H1 (cell line): ENCODE measurements around the gene PMEPA1. TPM values are rescaled to one million over a fixed set of nuclear protein-coding genes. Genes with fewer than 3 reads are reported as not detected.

ENCODE experiments used
- BRCA1 ChIP-seq: IDR thresholded peaks from 2 replicates; pipeline ENCODE4 v1.6.1; 2012; ENCODE audit warnings: low read depth, low read length, improper control_type of control experiment
- EZH2 ChIP-seq: fragments of 200-600 bp; sonication (generic); IDR thresholded peaks from 2 replicates; pipeline ENCODE4 v1.7.1; 2012; ENCODE audit warnings: low read depth, mild to moderate bottlenecking, moderate library complexity, low read length, inconsistent platforms; ENCODE audit not compliant: severe bottlenecking
- POU5F1 ChIP-seq: IDR thresholded peaks from 2 replicates; pipeline ENCODE4 v1.6.1; 2011; ENCODE audit warnings: low read depth, mild to moderate bottlenecking, low read length, moderate library complexity
- polyA plus RNA-seq, 7 experiments: library from polyadenylated mRNA; depleted of rRNA in 3 of 7; stranded (reverse) in 5 of 7; unstranded in 2 of 7; fragments of >200 nt in 5 of 7; fragments of 200-250 nt in 2 of 7; gene quantifications; 1 replicate in 5 of 7; 2 replicates in 1 of 7; 4 replicates in 1 of 7; pipeline versions ENCODE4 v1.2.1 to v1.2.3, GENCODE V29; 2011 to 2013; ENCODE audit warnings: missing spikeins in 2 of 7, mixed read lengths in 2 of 7
- total RNA-seq: library from RNA; stranded (reverse); fragmentation: NEBNext Ultra II Directional; extraction: Animal tissue kit (Norgen Biotek cat#: 25700); gene quantifications from 2 replicates; pipeline ENCODE4 v1.2.1, GENCODE V29; 2021
- TF ChIP-seq, protein P1 (sequence below): fragments of 300-600 bp; sonication (generic); IDR thresholded peaks from 2 replicates; pipeline ENCODE4 v1.7.1; 2012; ENCODE audit warnings: low read length, moderate library complexity, mild to moderate bottlenecking, inconsistent platforms; ENCODE audit not compliant: insufficient replicate concordance

The PMEPA1 gene
- total and polyA plus RNA-seq, 2 of the 8 experiments (the other 6 are each of a cell fraction or from before 2014, with no cell fraction given), result 12.7 to 20.5 TPM

GRCh38 chr20:57692393-57692792, 17.4 kb downstream of the PMEPA1 start (continued):
- TF ChIP-seq, protein P1, sequence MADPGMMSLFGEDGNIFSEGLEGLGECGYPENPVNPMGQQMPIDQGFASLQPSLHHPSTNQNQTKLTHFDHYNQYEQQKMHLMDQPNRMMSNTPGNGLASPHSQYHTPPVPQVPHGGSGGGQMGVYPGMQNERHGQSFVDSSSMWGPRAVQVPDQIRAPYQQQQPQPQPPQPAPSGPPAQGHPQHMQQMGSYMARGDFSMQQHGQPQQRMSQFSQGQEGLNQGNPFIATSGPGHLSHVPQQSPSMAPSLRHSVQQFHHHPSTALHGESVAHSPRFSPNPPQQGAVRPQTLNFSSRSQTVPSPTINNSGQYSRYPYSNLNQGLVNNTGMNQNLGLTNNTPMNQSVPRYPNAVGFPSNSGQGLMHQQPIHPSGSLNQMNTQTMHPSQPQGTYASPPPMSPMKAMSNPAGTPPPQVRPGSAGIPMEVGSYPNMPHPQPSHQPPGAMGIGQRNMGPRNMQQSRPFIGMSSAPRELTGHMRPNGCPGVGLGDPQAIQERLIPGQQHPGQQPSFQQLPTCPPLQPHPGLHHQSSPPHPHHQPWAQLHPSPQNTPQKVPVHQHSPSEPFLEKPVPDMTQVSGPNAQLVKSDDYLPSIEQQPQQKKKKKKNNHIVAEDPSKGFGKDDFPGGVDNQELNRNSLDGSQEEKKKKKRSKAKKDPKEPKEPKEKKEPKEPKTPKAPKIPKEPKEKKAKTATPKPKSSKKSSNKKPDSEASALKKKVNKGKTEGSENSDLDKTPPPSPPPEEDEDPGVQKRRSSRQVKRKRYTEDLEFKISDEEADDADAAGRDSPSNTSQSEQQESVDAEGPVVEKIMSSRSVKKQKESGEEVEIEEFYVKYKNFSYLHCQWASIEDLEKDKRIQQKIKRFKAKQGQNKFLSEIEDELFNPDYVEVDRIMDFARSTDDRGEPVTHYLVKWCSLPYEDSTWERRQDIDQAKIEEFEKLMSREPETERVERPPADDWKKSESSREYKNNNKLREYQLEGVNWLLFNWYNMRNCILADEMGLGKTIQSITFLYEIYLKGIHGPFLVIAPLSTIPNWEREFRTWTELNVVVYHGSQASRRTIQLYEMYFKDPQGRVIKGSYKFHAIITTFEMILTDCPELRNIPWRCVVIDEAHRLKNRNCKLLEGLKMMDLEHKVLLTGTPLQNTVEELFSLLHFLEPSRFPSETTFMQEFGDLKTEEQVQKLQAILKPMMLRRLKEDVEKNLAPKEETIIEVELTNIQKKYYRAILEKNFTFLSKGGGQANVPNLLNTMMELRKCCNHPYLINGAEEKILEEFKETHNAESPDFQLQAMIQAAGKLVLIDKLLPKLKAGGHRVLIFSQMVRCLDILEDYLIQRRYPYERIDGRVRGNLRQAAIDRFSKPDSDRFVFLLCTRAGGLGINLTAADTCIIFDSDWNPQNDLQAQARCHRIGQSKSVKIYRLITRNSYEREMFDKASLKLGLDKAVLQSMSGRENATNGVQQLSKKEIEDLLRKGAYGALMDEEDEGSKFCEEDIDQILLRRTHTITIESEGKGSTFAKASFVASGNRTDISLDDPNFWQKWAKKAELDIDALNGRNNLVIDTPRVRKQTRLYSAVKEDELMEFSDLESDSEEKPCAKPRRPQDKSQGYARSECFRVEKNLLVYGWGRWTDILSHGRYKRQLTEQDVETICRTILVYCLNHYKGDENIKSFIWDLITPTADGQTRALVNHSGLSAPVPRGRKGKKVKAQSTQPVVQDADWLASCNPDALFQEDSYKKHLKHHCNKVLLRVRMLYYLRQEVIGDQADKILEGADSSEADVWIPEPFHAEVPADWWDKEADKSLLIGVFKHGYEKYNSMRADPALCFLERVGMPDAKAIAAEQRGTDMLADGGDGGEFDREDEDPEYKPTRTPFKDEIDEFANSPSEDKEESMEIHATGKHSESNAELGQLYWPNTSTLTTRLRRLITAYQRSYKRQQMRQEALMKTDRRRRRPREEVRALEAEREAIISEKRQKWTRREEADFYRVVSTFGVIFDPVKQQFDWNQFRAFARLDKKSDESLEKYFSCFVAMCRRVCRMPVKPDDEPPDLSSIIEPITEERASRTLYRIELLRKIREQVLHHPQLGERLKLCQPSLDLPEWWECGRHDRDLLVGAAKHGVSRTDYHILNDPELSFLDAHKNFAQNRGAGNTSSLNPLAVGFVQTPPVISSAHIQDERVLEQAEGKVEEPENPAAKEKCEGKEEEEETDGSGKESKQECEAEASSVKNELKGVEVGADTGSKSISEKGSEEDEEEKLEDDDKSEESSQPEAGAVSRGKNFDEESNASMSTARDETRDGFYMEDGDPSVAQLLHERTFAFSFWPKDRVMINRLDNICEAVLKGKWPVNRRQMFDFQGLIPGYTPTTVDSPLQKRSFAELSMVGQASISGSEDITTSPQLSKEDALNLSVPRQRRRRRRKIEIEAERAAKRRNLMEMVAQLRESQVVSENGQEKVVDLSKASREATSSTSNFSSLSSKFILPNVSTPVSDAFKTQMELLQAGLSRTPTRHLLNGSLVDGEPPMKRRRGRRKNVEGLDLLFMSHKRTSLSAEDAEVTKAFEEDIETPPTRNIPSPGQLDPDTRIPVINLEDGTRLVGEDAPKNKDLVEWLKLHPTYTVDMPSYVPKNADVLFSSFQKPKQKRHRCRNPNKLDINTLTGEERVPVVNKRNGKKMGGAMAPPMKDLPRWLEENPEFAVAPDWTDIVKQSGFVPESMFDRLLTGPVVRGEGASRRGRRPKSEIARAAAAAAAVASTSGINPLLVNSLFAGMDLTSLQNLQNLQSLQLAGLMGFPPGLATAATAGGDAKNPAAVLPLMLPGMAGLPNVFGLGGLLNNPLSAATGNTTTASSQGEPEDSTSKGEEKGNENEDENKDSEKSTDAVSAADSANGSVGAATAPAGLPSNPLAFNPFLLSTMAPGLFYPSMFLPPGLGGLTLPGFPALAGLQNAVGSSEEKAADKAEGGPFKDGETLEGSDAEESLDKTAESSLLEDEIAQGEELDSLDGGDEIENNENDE, result no peak
- TF ChIP-seq BRCA1 (no peak), POU5F1 (no peak), EZH2 (no peak)
